Ovary (tissue), 9 donors: ENCODE results near the gene ADAM33. TPM values are rescaled to one million over a fixed set of nuclear protein-coding genes. Genes with fewer than 3 reads are reported as not detected.

Experiments used
- DNase-seq, 5 donors: peaks; one replicate each; pipeline ENCODE4 v3.0.0-alpha.2; 2019 to 2020
- H3K27ac ChIP-seq, 2 donors: fragments of 200-600 bp; one replicate each; pipeline versions ENCODE4 v1.5.1 to v1.8.0; 2019 to 2022
- H3K27me3 ChIP-seq: fragments of 200-600 bp; one replicate; pipeline ENCODE4 v1.8.0; 2022
- H3K36me3 ChIP-seq: fragments of 200-600 bp; sonication (generic); one replicate; pipeline ENCODE4 v1.5.1; 2019
- H3K4me1 ChIP-seq: one replicate; pipeline ENCODE4 v1.8.1; 2013; ENCODE audit warnings: mild to moderate bottlenecking, moderate library complexity; ENCODE audit not compliant: insufficient read depth
- H3K4me3 ChIP-seq: fragments of 200-600 bp; sonication (generic); one replicate; pipeline ENCODE4 v1.5.1; 2017
- H3K9me3 ChIP-seq, 2 donors: fragments of 200-600 bp in 1 of 2; sonication (generic) in 1 of 2; one replicate each; pipeline versions ENCODE4 v1.5.1 to v1.8.1; 2013 to 2019; ENCODE audit warnings: mild to moderate bottlenecking in 1 of 2, moderate library complexity in 1 of 2
- CTCF ChIP-seq, 3 donors: fragments of 450-650 bp in 2 of 3; fragments of 200-600 bp in 1 of 3; IDR thresholded peaks; one replicate each; pipeline versions ENCODE4 v1.5.1 to v1.8.0; 2016 to 2022; ENCODE audit warnings: antibody characterized with exemption in 3 of 3, mild to moderate bottlenecking in 1 of 3
- EP300 ChIP-seq: sonication (generic); formaldehyde crosslinking; IDR thresholded peaks from one replicate; pipeline ENCODE4 v1.6.1; 2017; ENCODE audit warnings: antibody characterized with exemption
- POLR2A ChIP-seq: fragments of 450-650 bp; IDR thresholded peaks from one replicate; pipeline ENCODE4 v1.6.1; 2017; ENCODE audit warnings: antibody characterized with exemption, mild to moderate bottlenecking, moderate library complexity
- WGBS, 3 donors: extraction: QIAGEN DNeasy Blood & Tissue Kit in 1 of 3; methylation state at CpG; one replicate each; pipeline versions ENCODE4 v1.1.5 to v1.1.7; 2013 to 2017; 5-methylcytosine and 5-hydroxymethylcytosine counted together
- intact Hi-C, 4 donors: fragments of 100-400 bp; cut with DNase I; formaldehyde crosslinking; loops; one replicate each; pipeline versions ENCODE4 v1.11.0 to v1.15.1; 2022 to 2023
- polyA plus RNA-seq, 2 donors: library from polyadenylated mRNA; stranded (reverse); fragments of 200-250 nt in 1 of 2; fragments of 350-450 nt in 1 of 2; fragmentation: Illumina TruSeq in 1 of 2; extraction: RNeasy Lipid Tissue Mini Kit (QIAGEN cat#74804) in 1 of 2; gene quantifications; one replicate each; pipeline ENCODE4 v1.2.3, GENCODE V29; 2013 to 2014
- total RNA-seq, 7 donors: library from RNA; depleted of rRNA in 2 of 7; stranded (reverse); fragments of >200 nt in 2 of 7; fragmentation: NEBNext Ultra II Directional in 3 of 7; extraction: Animal tissue kit (Norgen Biotek cat#: 25700) in 3 of 7; gene quantifications; one replicate each; pipeline versions ENCODE4 v1.1.0 to v1.2.4, GENCODE V29; 2016 to 2023
- donor health status: DM: no; HTN: no; CAD: no; lungs with moderate emphysema.
- donor health status: DM: no; HTN: no; CAD: no.
- donor health status: Bipolar disorder and iron deficiency.
- donor health status: DM: yes; HTN: yes; CAD: no.
- donor health status: DM: no; HTN: no; CAD: no.
- donor health status: DM: yes; HTN: yes; CAD: no.

ADAM33 gene
- total and polyA plus RNA-seq, 9 donors = 12.4 to 68.1 (median 26.1) TPM

GRCh38 chr20:3667434-3668037, 14.3 kb downstream of the ADAM33 start:
- Histone ChIP-seq H3K4me3 (no peak overlapping the region), H3K27me3 (no peaks in the 10 kb centered on the region), H3K9me3 (no peaks in the 10 kb centered on the region), H3K27ac (no peak overlapping the region), H3K4me1 (no peaks in the 10 kb centered on the region), H3K36me3 (no peaks in the 10 kb centered on the region)
- intact Hi-C loops = no loop called here
- no peak for DNase-seq
- TF ChIP-seq EP300 = no peak
- TF ChIP-seq POLR2A = no peak
- no peak for TF ChIP-seq CTCF (IDR thresholded peaks at IDR 0.05)
- 94 to 98% (median 95%) methylated on average over 8 of the region's 8 CpGs for WGBS, 3 donors

- intact Hi-C loops = no loop called here
These were observed 18.0 kb downstream of the ADAM33 start for GRCh38 chr20:3663858-3664257.

DNA sequence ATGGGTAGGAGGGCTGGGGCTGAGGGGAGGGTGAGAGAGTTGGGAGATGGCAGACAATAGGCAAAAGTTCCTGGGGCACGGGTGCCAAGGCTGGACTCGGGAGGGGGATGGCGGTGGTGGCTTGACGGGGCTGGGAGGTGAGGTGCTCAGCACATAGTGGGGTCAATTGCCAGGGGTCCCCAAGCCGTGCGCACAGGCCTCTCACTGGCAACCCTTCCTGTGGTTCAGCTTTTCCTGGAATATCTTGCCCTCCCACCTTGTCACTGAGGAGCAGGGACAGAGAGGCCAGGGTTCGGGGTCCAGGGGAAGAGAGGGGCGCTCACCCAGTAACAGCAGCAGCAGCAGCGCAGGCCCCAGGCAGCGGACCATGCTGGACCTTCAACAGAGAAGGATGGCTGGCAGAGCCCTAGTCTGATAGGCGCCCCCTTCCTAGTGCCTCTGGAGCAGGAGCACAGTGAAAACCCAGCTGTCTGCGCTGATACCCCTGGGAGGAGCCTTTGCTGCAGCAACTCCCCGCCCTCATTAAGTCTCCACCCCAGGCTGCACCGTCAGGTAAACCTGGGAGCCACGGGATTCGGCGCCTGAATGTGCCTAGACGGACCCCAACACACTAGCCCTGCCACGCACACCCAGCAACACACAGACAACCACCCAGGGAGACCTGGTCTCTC, 18.6 kb downstream of the ADAM33 start, which contains the start of gene GFRA4:
GFRA4 (minus strand) TSS at position 369 of the 671 bp plus-strand sequence; CDS start at position 369, 0 bp downstream.
- intact Hi-C loops = no loop called here
- no peak for TF ChIP-seq EP300
- TF ChIP-seq POLR2A = no peak
- no peak for TF ChIP-seq CTCF (IDR thresholded peaks at IDR 0.05)
- H3K4me1 ChIP-seq = no peaks in the 10 kb centered on the region
- no peak within 1 kb of the TSS for H3K4me3 ChIP-seq
- H3K9me3 ChIP-seq = no peaks in the 10 kb centered on the region
- H3K27ac ChIP-seq = no peak within 1 kb of the TSS
- 78 to 81% (median 80%) methylated on average over 19 of the region's 19 CpGs for WGBS, 3 donors
- H3K36me3 ChIP-seq = no peaks in the 10 kb centered on the region
- no peaks in the 10 kb centered on the region for H3K27me3 ChIP-seq
- DNase-seq = peak in 1 of 5 donors; percentile 25

More at GRCh38 chr20:3663858-3664257, 18.0 kb downstream of the ADAM33 start:
- no peaks in the 10 kb centered on the region for H3K4me1 ChIP-seq
- H3K27me3 ChIP-seq = no peaks in the 10 kb centered on the region
- H3K27ac ChIP-seq = no peak overlapping the region
- 64 to 67% (median 65%) methylated on average over 2 of the region's 2 CpGs for WGBS, 3 donors
- H3K4me3 ChIP-seq = no peak overlapping the region
- DNase-seq = no peak
- H3K36me3 ChIP-seq = no peaks in the 10 kb centered on the region
- no peaks in the 10 kb centered on the region for H3K9me3 ChIP-seq
- TF ChIP-seq CTCF (IDR thresholded peaks at IDR 0.05) (no peak), EP300 (no peak), POLR2A (no peak)

- no peaks in the 10 kb centered on the region for H3K36me3 ChIP-seq
- H3K4me3 ChIP-seq = no peak overlapping the region
- peak in 1 of 5 donors; percentile 20 for DNase-seq
- WGBS, 3 donors = 72 to 76% (median 74%) methylated on average over 12 of the region's 12 CpGs
- TF ChIP-seq CTCF (IDR thresholded peaks at IDR 0.05) (no peak), EP300 (no peak), POLR2A (no peak)
- no peaks in the 10 kb centered on the region for H3K4me1 ChIP-seq
- H3K9me3 ChIP-seq = no peaks in the 10 kb centered on the region
- H3K27ac ChIP-seq = no peak overlapping the region
- intact Hi-C loops = no loop called here
- H3K27me3 ChIP-seq = no peaks in the 10 kb centered on the region
These were observed 19.8 kb downstream of the ADAM33 start for GRCh38 chr20:3661814-3662665.
